HL-60/S4 (cell line): ENCODE results near the gene FSD2.

Experiments used
- in situ Hi-C: fragments of 300-500 bp; cut with MboI; formaldehyde crosslinking; loops from 2 replicates; pipeline ENCODE4 v1.14.3; 2022; ENCODE audit warnings: low sequenced_read_pairs

The FSD2 gene

GRCh38 chr15:82805994-82806406 is at the start of gene FSD2:
FSD2 (minus strand) TSS chr15:82806069; CDS start chr15:82787390, 18,679 bp downstream.
- in situ Hi-C loops, result no loop called here

GRCh38 chr15:82854554-82854953 is 48.7 kb upstream of the FSD2 start:
- in situ Hi-C loops, result no loop called here

- in situ Hi-C loops, result no loop called here
Observed at GRCh38 chr15:82852941-82853561, 47.2 kb upstream of the FSD2 start.

GRCh38 chr15:82851981-82852511 is 46.2 kb upstream of the FSD2 start:
- in situ Hi-C loops, result no loop called here

- in situ Hi-C loops, result no loop called here
Observed at GRCh38 chr15:82851306-82851850, 45.5 kb upstream of the FSD2 start.

- in situ Hi-C loops, result no loop called here
Observed at GRCh38 chr15:82850731-82851130, 44.9 kb upstream of the FSD2 start.

- in situ Hi-C loops, result loop anchor here (25.0 kb wide), 1 partner anchor 313 kb away; the partner anchor contains the start of gene RPS17
Observed at GRCh38 chr15:82849556-82850512, 44.0 kb upstream of the FSD2 start.

GRCh38 chr15:82848241-82848993 is 42.5 kb upstream of the FSD2 start:
- in situ Hi-C loops, result loop anchor here (25.0 kb wide), 1 partner anchor 311 kb away; the partner anchor contains the start of gene RPS17

GRCh38 chr15:82847703-82848102 is 41.8 kb upstream of the FSD2 start:
- in situ Hi-C loops, result loop anchor here (25.0 kb wide), 1 partner anchor 310 kb away; the partner anchor contains the start of gene RPS17

- in situ Hi-C loops, result loop anchor here (25.0 kb wide), 1 partner anchor 309 kb away; the partner anchor contains the start of gene RPS17
Observed at GRCh38 chr15:82846621-82847020, 40.8 kb upstream of the FSD2 start.

- in situ Hi-C loops, result loop anchor here (25.0 kb wide), 1 partner anchor 308 kb away; the partner anchor contains the start of gene RPS17
Observed at GRCh38 chr15:82845686-82846085, 39.8 kb upstream of the FSD2 start.

GRCh38 chr15:82843566-82843965 is 37.7 kb upstream of the FSD2 start:
- in situ Hi-C loops, result loop anchor here (25.0 kb wide), 1 partner anchor 306 kb away; the partner anchor contains the start of gene RPS17

- in situ Hi-C loops, result loop anchor here (25.0 kb wide), 1 partner anchor 303 kb away; the partner anchor contains the start of gene RPS17
Observed at GRCh38 chr15:82840166-82840565, 34.3 kb upstream of the FSD2 start.

GRCh38 chr15:82839136-82839535 is 33.3 kb upstream of the FSD2 start:
- in situ Hi-C loops, result loop anchor here (25.0 kb wide), 1 partner anchor 302 kb away; the partner anchor contains the start of gene RPS17

- in situ Hi-C loops, result loop anchor here (25.0 kb wide), 1 partner anchor 301 kb away; the partner anchor contains the start of gene RPS17
Observed at GRCh38 chr15:82838096-82838735, 32.3 kb upstream of the FSD2 start.

- in situ Hi-C loops, result loop anchor here (25.0 kb wide), 1 partner anchor 298 kb away; the partner anchor contains the start of gene RPS17
Observed at GRCh38 chr15:82835391-82835917, 29.6 kb upstream of the FSD2 start.

GRCh38 chr15:82833362-82833682 is 27.5 kb upstream of the FSD2 start:
- in situ Hi-C loops, result loop anchor here (25.0 kb wide), 1 partner anchor 296 kb away; the partner anchor contains the start of gene RPS17

GRCh38 chr15:82832601-82833361 is 26.9 kb upstream of the FSD2 start:
- in situ Hi-C loops, result loop anchor here (25.0 kb wide), 1 partner anchor 295 kb away; the partner anchor contains the start of gene RPS17
